ENCODE results near the gene NKAIN2. TPM values are rescaled to one million over a fixed set of nuclear protein-coding genes. Genes with fewer than 3 reads are reported as not detected.

Gene NKAIN2
- total RNA-seq, 2 donors from 2014 or later, result 0.68 TPM; not detected in 1

GRCh38 chr6:124205921-124206320, 402.3 kb downstream of the NKAIN2 start:
- 63% methylated on average over 2 of the region's 2 CpGs for WGBS
- no peak overlapping the region for H3K4me3 ChIP-seq
- intact Hi-C loops (cut with DNase I), result no loop called here

GRCh38 chr6:124223611-124224345, 420.1 kb downstream of the NKAIN2 start:
- H3K4me3 ChIP-seq, result no peak overlapping the region
- no peaks in the 10 kb centered on the region for H3K9me3 ChIP-seq
- no peak for TF ChIP-seq POLR2A (IDR thresholded peaks at IDR 0.05)
- TF ChIP-seq, protein P1, sequence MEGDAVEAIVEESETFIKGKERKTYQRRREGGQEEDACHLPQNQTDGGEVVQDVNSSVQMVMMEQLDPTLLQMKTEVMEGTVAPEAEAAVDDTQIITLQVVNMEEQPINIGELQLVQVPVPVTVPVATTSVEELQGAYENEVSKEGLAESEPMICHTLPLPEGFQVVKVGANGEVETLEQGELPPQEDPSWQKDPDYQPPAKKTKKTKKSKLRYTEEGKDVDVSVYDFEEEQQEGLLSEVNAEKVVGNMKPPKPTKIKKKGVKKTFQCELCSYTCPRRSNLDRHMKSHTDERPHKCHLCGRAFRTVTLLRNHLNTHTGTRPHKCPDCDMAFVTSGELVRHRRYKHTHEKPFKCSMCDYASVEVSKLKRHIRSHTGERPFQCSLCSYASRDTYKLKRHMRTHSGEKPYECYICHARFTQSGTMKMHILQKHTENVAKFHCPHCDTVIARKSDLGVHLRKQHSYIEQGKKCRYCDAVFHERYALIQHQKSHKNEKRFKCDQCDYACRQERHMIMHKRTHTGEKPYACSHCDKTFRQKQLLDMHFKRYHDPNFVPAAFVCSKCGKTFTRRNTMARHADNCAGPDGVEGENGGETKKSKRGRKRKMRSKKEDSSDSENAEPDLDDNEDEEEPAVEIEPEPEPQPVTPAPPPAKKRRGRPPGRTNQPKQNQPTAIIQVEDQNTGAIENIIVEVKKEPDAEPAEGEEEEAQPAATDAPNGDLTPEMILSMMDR (IDR thresholded peaks at IDR 0.05), result no peak
- no peak for TF ChIP-seq POLR2AphosphoS5 (IDR thresholded peaks at IDR 0.05)
- 86% methylated on average over 3 of the region's 3 CpGs for WGBS
- H3K27me3 ChIP-seq (replicated peaks; ENCODE audit: insufficient read depth), result no peaks in the 10 kb centered on the region
- H3K4me1 ChIP-seq (replicated peaks), result no peaks in the 10 kb centered on the region
- intact Hi-C loops (cut with DNase I), result no loop called here
- no peak overlapping the region for H3K27ac ChIP-seq
- H3K36me3 ChIP-seq, result no peaks in the 10 kb centered on the region
- DNase-seq (ENCODE audit: low spot score), result no peak

More at GRCh38 chr6:124205921-124206320, 402.3 kb downstream of the NKAIN2 start:
- Histone ChIP-seq H3K27me3 (replicated peaks; ENCODE audit: insufficient read depth) (no peaks in the 10 kb centered on the region), H3K9me3 (no peaks in the 10 kb centered on the region), H3K4me1 (replicated peaks) (no peaks in the 10 kb centered on the region), H3K27ac (no peak overlapping the region), H3K36me3 (no peaks in the 10 kb centered on the region)
- no peak for DNase-seq (ENCODE audit: low spot score)
- TF ChIP-seq POLR2A (IDR thresholded peaks at IDR 0.05) (no peak), POLR2AphosphoS5 (IDR thresholded peaks at IDR 0.05) (no peak)
- TF ChIP-seq, protein P1 (IDR thresholded peaks at IDR 0.05), result no peak

- WGBS, result 20% methylated on average over 1 of the region's 1 CpG
- no peak for TF ChIP-seq POLR2AphosphoS5 (IDR thresholded peaks at IDR 0.05)
- no peak for TF ChIP-seq POLR2A (IDR thresholded peaks at IDR 0.05)
- TF ChIP-seq, protein P1 (IDR thresholded peaks at IDR 0.05), result no peak
These were observed 422.7 kb downstream of the NKAIN2 start for GRCh38 chr6:124226396-124226795.

GRCh38 chr6:124233221-124233620, 429.6 kb downstream of the NKAIN2 start:
- Histone ChIP-seq H3K27ac (no peak overlapping the region), H3K36me3 (no peaks in the 10 kb centered on the region), H3K4me3 (no peak overlapping the region), H3K4me1 (replicated peaks) (no peaks in the 10 kb centered on the region), H3K27me3 (replicated peaks; ENCODE audit: insufficient read depth) (no peaks in the 10 kb centered on the region), H3K9me3 (no peaks in the 10 kb centered on the region)
- 97% methylated on average over 1 of the region's 1 CpG for WGBS
- no peak for TF ChIP-seq POLR2AphosphoS5 (IDR thresholded peaks at IDR 0.05)
- TF ChIP-seq, protein P1 (IDR thresholded peaks at IDR 0.05), result no peak
- TF ChIP-seq POLR2A (IDR thresholded peaks at IDR 0.05), result no peak
- intact Hi-C loops (cut with DNase I), result no loop called here
- DNase-seq (ENCODE audit: low spot score), result no peak

More at GRCh38 chr6:124226396-124226795, 422.7 kb downstream of the NKAIN2 start:
- no peaks in the 10 kb centered on the region for H3K4me1 ChIP-seq (replicated peaks)
- intact Hi-C loops (cut with DNase I), result no loop called here
- DNase-seq (ENCODE audit: low spot score), result no peak
- no peak overlapping the region for H3K4me3 ChIP-seq
- no peaks in the 10 kb centered on the region for H3K36me3 ChIP-seq
- H3K27me3 ChIP-seq (replicated peaks; ENCODE audit: insufficient read depth), result no peaks in the 10 kb centered on the region
- H3K9me3 ChIP-seq, result no peaks in the 10 kb centered on the region
- H3K27ac ChIP-seq, result no peak overlapping the region

DNA sequence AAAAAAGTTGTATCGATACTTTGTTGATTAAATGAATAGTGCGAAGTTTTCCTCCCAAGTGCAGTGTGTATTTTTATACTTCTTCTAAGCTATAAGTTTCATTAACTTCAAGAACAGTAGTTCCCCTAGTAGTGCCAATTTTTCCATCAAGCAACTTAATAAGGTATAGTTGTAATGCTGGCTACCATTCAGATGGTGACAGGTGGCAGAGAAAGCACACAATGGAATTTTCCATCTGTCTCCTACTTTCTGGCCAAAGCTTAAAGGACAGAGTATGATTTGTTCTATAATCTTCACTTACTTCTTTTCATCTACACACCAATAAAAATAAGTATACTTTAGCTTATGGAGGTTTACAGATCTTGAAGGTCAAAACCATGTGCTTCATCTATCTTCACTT, 431.1 kb downstream of the NKAIN2 start:
- H3K4me1 ChIP-seq (replicated peaks), result no peaks in the 10 kb centered on the region
- WGBS, result 95% methylated on average over 2 of the region's 2 CpGs
- intact Hi-C loops (cut with DNase I), result no loop called here
- no peaks in the 10 kb centered on the region for H3K36me3 ChIP-seq
- no peak overlapping the region for H3K4me3 ChIP-seq
- H3K27me3 ChIP-seq (replicated peaks; ENCODE audit: insufficient read depth), result no peaks in the 10 kb centered on the region
- no peak overlapping the region for H3K27ac ChIP-seq
- H3K9me3 ChIP-seq, result no peaks in the 10 kb centered on the region
- TF ChIP-seq POLR2AphosphoS5 (IDR thresholded peaks at IDR 0.05) (no peak), POLR2A (IDR thresholded peaks at IDR 0.05) (no peak)
- TF ChIP-seq, protein P1 (IDR thresholded peaks at IDR 0.05), result no peak
- DNase-seq (ENCODE audit: low spot score), result no peak
